Fibroblast of upper back skin (primary cell): ENCODE measurements around the gene CHKA.

Experiments used
- DNase-seq: peaks from one replicate; pipeline ENCODE4 v3.0.0-alpha.2; 2013

Gene CHKA

DNA sequence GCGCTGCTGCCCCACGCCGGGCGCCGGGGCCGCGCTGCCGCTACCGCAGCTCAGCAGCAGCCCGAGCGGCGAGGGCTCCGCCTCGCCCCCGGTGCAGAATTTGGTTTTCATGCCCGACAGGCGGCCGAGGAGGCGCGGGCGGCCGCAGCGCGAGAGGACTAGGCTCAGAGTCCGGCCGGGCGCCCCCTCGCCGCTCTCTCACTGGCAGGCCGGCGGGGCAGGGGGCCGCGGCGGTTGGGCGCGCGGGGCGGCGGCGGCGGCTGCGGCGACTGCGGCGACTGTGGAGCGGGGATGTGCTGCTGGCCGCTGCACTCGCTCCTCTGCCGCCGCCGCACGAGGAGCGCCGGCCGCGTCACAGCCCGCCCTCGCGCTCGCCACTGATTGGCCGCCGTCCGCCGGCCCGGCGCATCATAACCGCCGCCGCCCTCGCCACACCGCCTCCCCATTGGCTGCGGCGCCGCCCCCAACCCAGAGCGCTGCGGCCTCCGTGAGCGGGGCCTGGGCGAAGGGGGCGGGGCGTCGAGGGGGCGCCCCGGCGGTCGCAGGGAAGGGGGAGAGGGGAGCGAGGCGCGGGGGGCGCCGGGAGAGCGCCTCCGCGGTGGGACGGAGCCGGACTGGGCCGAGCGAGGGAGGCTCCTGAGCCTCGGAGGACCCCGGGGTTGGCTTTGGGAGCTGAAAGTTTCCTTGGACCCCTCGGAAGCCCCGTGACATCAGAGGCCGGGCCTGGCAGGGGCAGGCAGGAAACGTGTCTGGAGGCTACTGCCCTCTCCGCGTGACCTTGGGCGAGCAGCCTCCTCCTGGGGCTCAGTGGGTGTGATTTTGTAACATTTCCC, at the start of gene CHKA:
Gene CHKA, minus strand, starts transcription at position 322 of the 833 bp plus-strand sequence. Its CDS starts 211 bp downstream, at position 111.
- peak; percentile 90 for DNase-seq

DNA sequence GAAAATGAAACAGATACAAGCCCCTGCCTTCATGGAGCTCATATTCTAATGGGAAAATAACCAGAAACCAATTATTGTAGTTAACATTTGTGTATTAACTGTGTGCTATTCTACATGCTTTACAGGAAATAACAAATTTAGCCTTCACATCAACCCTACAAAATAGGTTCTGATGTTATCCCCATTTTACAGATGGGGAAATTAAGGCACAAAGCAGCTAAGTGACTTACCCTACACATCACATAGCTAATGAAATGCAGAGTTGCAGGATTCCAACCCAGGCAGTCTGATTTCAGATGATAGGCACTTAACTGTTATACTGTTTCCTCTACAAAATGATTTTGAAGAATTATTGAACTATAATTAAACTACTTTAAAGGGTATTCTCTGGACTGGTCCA, 48.3 kb upstream of the CHKA start:
- DNase-seq = no peak

DNA sequence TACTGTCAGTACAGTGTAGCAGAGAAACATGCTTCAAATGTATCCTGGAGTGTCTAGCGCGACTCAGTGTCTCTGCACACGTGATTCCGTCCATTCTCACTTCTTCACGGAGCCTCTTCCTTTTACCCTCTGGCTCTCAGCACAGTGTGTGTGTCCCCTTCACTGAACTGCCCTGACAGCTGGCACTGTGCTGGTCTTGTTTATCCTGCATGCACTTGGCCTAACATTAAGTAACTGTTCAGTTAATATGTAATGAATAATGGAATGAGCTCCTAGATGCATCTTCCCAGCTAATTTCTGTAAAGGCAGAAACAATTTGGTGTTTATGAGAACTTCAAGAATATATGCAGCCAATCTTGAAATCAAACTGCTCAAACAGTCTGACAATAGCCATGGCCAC, 47.5 kb upstream of the CHKA start:
- no peak for DNase-seq

- no peak for DNase-seq
Measured at GRCh38 chr11:68167474-68167873, 46.3 kb upstream of the CHKA start.

DNA sequence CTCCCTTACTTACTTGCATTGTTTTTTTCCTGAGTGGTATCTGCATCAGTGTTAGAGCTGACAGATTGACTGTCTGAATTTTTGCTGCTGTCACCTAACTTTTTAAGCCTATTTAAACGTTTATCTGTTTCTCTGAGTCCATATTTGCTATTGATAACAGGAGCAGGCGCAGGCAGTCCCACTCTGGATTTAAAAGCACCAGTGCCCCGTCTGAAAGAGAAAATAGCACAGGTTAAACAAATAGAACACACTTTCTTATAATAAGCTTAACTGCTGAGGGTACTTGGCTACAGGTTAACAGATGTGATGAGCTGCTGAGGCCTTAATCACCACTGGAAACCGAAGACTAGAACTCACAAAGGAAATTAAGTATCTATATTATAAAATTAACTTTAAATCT, 45.8 kb upstream of the CHKA start:
- no peak for DNase-seq

GRCh38 chr11:68165601-68166000, 44.4 kb upstream of the CHKA start:
- DNase-seq = no peak

GRCh38 chr11:68164437-68164836, 43.2 kb upstream of the CHKA start:
- peak; percentile 6 for DNase-seq

DNA sequence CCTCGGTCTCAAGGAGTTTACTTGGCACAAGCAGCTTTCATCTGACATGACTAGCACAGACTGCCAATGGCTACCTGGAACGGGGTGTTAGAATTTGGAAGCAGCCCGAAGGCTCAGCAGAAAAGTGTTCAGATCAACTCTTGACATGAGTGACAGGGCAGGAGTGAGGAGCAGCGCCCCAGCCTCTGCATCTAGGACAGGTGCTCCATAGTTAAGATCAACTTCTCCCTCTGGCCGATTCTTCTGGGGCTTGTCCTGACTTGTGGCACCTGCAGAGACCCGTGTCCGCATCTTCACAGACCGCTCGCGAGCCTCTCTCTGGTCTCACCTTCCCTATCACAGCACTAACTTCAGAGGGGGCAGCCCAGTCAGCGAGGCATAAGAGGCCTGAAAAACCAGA, 42.5 kb upstream of the CHKA start:
- DNase-seq = no peak

GRCh38 chr11:68160100-68160695, 39.0 kb upstream of the CHKA start:
- DNase-seq = no peak

DNA sequence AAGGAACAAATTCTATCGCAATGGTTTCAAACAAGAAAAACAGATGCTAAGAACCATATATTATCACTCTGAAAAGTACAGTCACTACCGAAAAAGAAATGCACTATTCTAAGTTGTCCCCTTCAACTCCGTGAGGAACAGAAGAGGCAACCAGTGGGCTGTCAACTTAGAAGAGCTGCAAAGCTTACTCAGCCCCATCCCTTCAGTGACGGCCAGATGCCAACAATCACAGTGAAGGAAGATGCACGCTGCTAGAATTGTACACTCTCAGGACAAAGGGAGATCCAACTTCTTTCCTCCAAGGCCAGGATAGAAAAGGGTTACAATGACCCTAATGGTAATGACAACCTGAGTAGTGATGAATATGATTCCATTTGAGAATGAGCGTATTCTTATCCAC, 38.5 kb upstream of the CHKA start:
- DNase-seq = no peak

DNA sequence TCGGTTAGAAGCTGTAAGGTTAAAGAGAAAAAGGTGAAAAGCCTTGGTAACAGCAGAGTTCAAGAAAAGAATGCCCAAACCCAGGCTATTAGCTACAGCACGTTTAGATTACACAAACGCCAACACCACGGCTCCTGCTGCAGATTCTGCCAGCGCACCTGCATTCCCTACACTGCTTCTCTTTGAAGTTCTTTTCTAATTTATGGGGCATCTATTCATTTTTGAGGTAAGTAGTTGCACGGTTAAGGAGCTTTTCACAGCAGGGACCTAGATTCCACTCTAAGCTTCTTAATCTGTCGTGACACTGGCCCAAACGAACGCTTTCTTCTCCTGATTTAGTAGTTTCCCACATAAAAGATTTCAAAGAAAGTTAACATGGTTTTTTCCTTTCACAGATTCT, 38.0 kb upstream of the CHKA start:
- no peak for DNase-seq

DNA sequence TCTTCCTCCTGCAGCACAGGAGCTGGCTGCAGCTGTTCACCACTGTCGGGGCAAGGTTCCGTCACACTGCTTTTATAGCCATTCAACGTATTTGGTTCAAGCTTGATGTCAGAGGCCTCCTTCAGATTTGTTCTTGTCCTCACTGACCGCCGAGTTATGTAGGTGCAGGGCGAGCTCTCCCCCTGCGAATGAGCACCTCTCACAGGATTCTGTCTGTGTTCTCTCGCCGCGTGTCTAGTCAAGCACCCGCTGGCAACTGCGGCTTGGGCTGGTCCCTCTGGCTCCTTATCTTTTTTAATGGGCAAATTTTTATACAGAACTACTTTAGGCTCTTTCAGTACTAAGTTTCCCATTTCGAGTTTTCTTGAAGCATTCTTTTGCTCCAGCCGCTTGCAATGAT, 37.4 kb upstream of the CHKA start:
- no peak for DNase-seq

DNA sequence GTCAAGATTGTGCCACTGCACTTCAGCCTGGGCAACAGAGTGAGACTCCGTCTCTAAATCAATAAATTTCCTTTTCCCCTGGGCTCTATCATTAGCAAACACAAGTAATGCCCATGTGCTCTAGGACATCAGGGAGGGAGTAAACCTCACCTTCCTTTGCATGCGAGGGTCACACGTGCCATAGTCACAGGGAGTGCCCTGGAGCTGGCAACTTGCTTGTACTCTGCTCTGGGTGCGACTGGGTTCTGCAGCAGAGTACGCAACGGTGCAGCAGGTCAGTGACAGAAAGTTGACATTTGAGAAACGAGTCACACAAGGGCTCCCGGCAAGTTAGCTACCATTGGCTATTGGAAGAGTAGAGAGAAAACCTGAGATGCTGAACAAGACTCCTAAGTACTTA, 32.6 kb upstream of the CHKA start:
- DNase-seq = no peak

DNA sequence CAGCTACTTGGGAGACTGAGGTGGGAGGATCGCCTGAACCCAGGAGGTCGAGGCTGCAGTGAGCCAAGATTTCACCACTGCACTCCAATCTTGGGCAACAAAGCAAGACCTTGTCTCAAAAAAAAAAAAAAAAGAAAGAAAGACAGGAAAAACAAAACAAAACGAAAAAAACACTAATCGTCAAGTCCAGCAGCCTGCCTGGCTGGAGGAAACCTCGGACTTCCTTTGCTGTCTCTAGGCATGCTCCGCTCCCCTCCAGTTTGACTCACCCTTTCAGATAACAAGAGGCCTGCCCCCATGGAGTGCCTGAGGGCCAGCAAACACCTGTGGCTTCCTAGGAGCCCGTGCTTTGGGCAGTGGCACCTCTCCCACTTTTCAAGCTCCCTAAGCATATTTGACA, 28.8 kb upstream of the CHKA start:
- no peak for DNase-seq

DNA sequence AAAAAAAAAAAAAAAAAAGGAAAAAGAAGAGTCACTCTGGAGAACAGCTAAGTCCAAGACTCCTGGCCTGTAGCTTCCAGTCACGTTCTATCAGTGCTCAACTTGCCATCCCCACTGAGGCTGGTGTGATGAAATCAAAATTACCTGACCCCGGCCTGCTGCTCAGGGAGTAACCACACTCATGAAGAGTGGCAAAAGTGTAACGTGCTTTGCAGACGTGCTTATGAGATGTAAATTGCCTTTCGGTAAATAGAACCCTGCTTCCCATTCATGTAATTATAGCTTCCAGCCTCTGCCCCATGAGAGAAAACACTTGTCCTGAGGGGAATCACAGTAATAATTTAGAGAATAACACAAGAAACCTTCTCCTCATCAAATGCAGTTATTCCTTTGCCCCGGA, 28.2 kb upstream of the CHKA start:
- no peak for DNase-seq

- DNase-seq = no peak
Measured at GRCh38 chr11:68148879-68149278, 27.7 kb upstream of the CHKA start.

DNA sequence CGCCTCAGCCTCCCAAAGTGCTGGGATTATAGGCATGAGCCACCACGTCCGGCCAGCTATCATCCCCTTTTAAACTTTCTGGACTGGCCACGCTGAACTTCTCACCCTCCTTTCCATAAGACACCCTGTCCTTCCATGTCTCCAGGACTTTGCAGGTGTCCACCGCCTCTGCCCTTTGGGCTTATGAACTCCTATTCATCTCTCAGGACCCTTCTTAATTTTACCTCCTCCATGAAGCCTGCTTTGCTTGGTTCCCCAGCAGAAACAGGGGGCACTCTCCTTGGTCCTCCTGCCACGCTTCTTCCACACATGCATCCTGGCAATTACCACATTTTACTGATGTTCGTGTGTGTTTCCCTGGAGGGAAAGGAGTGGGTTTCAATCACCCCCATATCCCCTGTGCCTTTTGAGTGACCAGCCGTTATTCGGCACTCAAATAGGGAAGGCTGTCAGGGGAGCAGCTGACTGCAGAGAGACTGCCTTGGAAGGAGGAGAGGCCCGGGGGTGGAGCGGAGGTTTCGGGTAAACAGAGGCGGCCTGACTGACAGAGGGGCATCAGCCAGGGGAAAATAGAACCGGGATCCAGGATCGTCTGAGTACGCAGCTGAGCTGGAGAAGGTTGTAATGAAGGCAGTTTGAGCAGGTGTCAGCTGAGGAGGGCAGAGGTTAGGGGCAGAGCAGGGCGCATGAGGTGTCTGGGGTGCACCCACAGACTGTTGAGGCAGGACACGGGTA, 27.1 kb upstream of the CHKA start:
- DNase-seq = no peak

DNA sequence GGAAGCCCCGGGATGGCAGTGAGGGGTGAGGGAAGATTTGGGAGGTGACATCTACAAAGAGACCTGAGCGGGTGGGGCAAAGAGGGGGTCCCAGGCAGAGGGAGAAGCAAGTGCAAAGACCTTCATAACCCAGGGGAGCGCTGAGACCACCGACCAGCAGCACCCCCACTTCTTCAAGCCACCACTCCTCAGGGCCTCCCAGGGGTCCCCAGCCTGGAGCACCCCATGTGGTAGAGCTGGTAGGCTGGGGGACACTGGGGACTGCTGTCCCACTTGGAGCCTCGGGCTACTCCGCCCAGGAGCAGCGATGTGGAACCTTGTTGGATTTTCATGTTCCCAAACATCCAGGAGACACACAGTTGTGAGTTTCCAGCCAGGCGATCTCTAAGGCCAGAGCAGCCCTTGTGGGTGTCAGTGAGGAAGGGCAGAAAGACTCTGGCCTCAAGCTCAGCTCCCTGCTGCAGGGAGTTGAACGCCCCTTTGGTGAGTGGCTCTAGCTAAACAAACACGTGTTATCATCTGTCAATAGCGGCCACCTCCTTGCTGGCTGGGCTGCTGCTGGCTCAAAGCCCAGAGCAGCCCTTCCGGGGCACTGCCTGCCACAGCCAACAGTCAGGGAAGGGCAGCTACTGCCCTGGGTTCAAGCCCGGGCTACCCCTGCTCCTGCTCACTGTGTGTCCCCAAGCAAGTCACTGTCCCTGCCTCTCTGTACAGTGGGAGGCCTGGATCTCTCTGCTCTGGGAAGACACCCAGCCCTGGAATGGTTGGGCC, 25.7 kb upstream of the CHKA start:
- DNase-seq = no peak

DNA sequence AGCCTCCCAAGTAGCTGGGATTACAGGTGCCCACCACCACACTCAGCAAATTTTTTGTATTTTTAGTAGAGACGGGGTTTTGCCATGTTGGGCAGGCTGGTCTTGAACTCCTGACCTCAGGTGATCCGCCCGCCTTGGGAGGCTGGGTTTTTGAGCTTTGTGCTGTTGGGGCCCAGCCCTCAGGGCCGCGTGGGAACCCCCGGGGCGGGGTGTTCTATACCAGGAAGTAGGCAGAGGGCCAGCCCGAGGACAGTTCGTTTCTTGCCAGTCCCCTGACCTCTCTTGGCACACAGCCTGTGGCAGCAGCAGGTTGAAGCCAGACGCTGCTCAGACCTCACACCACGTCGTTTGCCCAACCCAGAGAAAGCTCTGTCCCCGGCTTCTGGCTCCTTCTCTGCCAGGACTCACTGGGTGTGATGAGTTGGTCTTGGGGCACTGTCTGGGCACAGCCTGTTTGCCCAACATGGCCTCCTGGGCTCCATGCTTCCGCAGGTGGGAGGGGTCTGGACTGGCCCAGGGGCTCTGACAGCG, 24.9 kb upstream of the CHKA start:
- no peak for DNase-seq

DNA sequence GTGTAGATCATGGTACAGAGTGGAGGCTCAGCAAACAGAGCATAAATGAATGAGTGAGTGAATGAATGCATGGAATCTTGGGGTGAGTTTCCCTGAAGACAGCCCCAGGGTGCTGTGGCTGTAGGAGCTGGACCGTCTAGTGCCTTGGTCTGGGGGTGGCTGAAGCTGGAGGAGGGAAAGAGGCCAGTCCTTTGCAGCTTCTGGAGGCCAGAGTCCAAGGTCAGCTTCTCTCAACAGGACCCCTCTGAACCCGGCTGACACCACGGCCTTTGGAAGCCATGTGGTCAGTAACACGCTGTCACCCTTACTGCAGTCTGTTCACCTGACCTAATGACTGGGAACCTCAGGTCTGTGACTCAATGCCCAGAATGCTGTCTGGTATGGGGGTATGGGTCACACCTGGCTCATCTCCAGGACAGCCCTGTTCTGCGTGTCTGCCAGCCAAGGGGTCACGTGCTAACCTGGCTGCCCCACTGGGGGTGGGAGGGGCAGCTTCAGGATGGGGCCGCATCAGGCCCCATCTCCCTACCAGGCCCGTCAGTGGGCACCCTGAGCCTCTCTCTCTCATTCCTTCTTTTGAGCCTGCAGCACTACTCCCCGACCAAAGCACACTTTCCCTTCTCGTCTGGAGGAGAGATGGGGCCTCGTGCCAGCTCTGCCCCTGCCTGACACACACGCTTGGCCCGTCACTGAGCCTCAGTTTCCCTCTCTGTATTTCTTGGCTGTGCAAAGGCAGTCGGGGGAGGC, 24.1 kb upstream of the CHKA start:
- no peak for DNase-seq

- DNase-seq = no peak
Measured at GRCh38 chr11:68143310-68143689, 22.1 kb upstream of the CHKA start.
